ENCODE data around the gene RXFP4.

RXFP4 gene

GRCh38 chr1:155912056-155912536 is 29.3 kb upstream of the RXFP4 start:
- DNase-seq (ENCODE audit: low read depth), result no peak
- H3K4me3 ChIP-seq (ENCODE audit: low read depth, low read length), result no peak overlapping the region; the same call in 1 of the 2 replicates
- TF ChIP-seq, protein P1, sequence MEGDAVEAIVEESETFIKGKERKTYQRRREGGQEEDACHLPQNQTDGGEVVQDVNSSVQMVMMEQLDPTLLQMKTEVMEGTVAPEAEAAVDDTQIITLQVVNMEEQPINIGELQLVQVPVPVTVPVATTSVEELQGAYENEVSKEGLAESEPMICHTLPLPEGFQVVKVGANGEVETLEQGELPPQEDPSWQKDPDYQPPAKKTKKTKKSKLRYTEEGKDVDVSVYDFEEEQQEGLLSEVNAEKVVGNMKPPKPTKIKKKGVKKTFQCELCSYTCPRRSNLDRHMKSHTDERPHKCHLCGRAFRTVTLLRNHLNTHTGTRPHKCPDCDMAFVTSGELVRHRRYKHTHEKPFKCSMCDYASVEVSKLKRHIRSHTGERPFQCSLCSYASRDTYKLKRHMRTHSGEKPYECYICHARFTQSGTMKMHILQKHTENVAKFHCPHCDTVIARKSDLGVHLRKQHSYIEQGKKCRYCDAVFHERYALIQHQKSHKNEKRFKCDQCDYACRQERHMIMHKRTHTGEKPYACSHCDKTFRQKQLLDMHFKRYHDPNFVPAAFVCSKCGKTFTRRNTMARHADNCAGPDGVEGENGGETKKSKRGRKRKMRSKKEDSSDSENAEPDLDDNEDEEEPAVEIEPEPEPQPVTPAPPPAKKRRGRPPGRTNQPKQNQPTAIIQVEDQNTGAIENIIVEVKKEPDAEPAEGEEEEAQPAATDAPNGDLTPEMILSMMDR (IDR thresholded peaks at IDR 0.05; ENCODE audit: insufficient read depth, low read depth, low read length, missing control alignments), result no peak

GRCh38 chr1:155913969-155914757 is 27.3 kb upstream of the RXFP4 start:
- no peak for DNase-seq (ENCODE audit: low read depth)
- TF ChIP-seq, protein P1 (IDR thresholded peaks at IDR 0.05; ENCODE audit: insufficient read depth, low read depth, low read length, missing control alignments), result no peak

GRCh38 chr1:155918660-155919059 is 22.8 kb upstream of the RXFP4 start:
- no peak for DNase-seq (ENCODE audit: low read depth)
- TF ChIP-seq, protein P1 (IDR thresholded peaks at IDR 0.05; ENCODE audit: insufficient read depth, low read depth, low read length, missing control alignments), result no peak
- no peak overlapping the region for H3K4me3 ChIP-seq (ENCODE audit: low read depth, low read length)

More at GRCh38 chr1:155913969-155914757, 27.3 kb upstream of the RXFP4 start:
- no peak overlapping the region for H3K4me3 ChIP-seq (ENCODE audit: low read depth, low read length)

- TF ChIP-seq, protein P1 (IDR thresholded peaks at IDR 0.05; ENCODE audit: insufficient read depth, low read depth, low read length, missing control alignments), result no peak
- DNase-seq (ENCODE audit: low read depth), result no peak
- H3K4me3 ChIP-seq (ENCODE audit: low read depth, low read length), result no peak overlapping the region
These were observed 21.6 kb upstream of the RXFP4 start for GRCh38 chr1:155919801-155920200.

GRCh38 chr1:155920717-155921116 is 20.7 kb upstream of the RXFP4 start:
- TF ChIP-seq, protein P1 (IDR thresholded peaks at IDR 0.05; ENCODE audit: insufficient read depth, low read depth, low read length, missing control alignments), result no peak
- no peak for DNase-seq (ENCODE audit: low read depth)
- no peak overlapping the region for H3K4me3 ChIP-seq (ENCODE audit: low read depth, low read length)

DNA sequence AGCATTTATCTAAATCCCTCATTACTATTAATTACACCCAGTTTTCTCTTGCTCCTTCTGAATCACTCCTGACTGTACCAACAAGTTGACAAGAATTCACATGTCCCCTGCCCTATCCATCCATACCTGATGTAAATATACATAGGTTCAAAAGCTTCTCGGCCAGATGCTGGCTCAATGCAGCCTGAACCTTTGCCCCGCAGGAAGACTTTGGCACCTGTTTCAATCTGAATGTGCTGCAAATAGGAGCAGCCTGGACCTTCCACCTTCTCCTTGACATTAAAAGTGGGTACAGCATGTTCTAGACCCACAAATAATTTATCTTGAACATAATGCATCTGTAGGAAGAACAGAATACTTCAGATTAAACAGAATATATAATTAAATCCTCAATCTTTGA is 15.9 kb upstream of the RXFP4 start:
- no peak overlapping the region for H3K4me3 ChIP-seq (ENCODE audit: low read depth, low read length)
- TF ChIP-seq, protein P1 (IDR thresholded peaks at IDR 0.05; ENCODE audit: insufficient read depth, low read depth, low read length, missing control alignments), result no peak
- no peak for DNase-seq (ENCODE audit: low read depth)

Measured in GM12865 (cell line).